HUDEP-2 (cell line): Measurements from ENCODE around the gene RRBP1.

ENCODE experiments used
- DNase-seq, 76 experiments: peaks; one replicate each; lab custom pipeline; 2025; ENCODE audit not compliant: unreplicated experiment in 76 of 76; lab: John Stamatoyannopoulos, UW

The RRBP1 gene

DNA sequence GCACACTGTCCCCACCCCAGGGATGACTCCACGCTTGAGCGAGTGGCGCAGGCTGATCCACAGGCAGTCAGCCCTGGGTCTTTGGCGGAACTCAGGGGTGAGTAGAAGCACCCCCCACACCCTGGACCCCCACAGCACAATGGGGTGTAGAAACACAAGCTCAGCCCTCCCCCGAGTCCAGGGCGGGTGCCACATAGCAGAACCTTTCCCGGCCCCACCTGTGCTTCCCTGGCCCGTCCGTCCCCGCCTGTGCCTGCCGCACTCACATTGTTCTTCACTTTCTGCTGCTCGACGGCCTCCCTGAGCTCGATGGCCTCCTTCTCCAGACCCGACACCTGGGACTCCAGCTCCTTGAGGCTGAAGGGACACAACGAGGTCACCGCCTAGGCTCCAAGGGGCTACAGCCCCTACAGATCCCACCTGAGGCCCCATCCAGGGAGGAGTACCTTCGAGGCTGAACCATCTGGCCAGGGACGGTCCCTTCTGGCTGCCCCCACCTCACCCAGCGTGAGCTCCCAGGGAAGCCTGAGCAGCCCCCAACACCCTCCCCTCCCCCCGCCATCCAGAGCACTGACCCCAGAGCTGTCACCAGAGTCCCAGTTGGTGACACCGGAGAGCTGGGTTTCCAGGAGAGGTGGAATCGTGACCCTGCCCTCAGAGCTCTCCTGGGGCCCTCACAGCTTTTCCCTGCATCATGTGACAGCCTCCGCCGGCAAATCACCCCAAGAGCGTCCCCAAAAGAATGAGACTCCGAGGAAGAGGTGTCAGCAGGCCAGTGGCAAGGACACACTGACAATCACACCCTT, 56.6 kb downstream of the RRBP1 start:
- no peak for DNase-seq

DNA sequence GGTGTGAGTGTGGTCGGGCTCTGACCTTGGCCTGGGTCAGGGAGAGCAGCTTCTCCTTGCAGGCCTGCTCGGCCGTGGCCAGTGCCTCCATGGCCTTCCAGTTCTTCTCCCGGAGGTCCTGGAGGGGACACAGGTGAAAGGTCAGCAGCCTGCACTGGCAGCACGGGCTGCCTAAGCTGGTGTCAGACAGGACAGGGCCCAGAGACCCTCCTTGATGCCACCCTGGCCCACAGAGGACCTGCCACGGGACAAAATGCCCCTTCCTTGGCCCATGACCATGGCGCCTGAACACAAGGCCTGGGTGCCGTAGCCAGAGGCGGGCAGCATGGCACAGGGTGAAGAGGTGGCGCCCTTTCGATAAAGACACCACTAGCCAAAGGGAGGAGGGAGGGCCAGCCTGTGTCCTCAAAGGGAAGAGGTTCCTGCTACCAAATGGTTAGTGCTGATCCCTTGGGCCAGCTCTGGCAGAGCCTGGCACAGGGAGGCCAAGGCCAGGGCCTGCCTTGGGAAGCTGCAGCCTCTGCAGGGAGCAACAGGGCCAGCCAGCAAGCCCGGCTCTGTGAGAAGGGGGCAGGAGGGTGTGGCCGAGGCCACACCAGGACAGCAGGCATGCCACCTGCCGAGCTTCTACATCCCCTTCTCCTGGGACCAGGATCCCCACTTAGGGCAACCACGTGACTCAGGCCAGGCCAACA, 57.3 kb downstream of the RRBP1 start:
- no peak for DNase-seq

DNA sequence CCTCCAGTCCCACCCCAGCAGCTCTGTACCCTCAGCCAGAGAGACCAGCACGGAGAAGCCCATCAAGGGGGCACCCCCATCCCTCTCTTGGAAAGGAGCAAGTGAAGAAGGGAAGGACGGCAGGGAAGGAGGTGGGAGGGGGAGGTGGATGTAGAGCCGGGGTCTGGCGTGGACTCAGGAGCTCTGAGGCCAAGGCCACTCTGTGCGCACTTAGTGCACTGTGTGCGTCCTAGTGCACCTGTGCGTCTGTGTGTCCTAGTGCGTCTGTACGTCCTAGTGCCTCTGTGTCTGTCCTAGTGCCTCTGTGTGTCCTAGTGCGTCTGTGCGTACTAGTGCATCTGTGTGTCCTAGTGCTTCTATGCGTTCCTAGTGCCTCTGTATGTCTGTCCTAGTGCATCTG, 58.0 kb downstream of the RRBP1 start:
- no peak for DNase-seq

DNA sequence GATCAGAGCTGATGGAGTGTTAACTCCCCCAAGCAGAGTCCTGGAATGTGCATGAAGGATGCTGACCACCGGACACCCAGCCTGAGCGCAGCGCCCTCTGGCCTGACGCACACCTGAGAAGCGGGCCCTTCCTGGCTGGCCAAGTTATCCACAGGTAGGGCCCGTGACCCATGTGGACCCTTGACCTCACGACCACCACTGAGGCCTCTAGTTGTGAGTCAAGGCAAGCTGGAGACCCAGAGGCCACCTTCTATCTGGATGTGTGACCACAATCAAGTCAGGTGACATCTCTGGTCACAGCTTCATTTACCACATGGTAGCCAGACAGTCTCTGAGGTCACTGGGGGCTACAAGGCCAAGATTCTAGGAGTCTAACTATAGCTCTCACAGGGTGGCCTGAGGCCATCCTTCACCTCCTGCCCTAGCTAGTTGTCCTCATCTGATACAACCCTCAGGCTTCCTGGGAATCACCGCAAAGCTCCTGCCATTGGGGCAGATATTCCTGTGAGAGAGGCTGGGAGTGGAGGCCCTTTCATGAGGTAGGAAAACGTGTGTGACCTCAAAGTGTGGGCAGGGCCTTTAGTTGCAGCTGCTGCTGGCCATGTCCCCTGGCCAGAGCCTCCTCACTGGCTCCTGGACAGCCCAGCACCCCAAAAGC, 59.1 kb downstream of the RRBP1 start:
- DNase-seq = no peak

DNA sequence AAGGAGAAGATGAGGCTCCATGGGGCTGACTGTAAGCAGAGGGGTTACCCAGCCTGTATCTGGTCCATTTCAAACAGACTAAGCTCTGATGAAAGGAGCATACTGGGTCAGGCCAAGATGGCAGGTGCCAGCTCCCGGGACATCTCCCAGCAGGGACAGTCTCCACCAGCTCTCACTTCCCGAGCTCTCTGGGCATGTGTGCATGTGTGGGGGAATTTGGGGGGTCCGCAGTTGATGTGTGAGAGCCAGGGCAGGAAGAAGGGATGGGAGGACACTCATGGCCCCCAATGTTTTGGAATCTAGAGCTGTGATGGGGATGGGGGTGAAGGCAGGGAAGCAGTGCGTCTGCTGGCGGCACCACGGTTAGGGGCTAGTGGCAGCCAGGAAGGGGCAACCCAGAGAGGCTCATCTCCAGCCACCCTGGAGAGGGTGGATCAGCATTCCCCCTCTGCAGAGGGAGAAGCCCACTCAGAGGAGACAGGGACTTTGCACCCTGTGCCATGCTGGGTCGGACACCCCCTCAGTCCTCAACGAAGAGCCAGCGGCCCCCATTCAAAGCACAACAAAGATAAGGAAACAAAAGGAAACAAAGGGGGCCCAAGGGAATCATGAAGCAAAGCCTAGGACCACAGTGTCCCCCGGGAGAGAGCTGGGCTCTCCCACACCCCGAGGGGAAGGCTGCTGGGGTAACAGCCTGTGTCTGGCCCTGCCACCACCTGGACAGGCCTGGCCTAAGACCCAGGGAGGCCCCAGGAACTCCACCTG, 59.8 kb downstream of the RRBP1 start:
- no peak for DNase-seq

DNA sequence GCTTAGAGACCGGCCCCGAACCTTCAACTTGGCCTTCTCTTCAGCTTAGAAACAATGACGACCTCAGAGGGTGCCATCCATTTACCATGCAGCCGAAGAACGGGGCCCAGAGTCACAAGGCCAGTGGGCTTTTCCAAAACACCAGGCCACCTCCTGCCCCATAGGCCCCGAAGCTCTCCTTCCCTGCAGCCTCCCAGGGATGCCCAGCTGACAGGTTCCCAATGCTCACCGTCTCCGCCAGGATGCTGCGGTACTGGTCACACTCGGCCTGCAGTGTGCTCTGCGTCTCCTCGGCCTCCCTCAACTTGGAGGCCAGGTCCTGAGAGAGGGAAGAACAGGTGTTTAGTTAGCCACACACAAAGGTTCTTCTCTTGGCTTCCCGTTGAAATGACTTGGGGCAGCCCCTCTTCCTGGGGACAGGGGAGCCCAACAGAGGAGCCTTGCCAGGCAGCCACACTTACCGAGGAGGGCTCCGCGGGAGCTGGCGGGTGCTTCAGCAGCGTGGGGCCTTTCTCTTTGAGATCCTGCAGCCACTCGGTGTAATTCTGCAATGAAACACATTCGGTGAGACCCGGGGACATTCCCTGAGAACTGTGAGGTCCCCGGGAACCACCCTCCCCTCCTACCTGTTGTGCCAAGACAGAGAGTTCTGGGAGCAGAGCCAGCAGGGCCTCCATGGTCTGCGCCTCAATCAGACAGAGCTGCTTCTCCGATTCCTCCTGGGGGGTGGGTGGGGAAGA, 60.6 kb downstream of the RRBP1 start:
- DNase-seq = no peak

DNA sequence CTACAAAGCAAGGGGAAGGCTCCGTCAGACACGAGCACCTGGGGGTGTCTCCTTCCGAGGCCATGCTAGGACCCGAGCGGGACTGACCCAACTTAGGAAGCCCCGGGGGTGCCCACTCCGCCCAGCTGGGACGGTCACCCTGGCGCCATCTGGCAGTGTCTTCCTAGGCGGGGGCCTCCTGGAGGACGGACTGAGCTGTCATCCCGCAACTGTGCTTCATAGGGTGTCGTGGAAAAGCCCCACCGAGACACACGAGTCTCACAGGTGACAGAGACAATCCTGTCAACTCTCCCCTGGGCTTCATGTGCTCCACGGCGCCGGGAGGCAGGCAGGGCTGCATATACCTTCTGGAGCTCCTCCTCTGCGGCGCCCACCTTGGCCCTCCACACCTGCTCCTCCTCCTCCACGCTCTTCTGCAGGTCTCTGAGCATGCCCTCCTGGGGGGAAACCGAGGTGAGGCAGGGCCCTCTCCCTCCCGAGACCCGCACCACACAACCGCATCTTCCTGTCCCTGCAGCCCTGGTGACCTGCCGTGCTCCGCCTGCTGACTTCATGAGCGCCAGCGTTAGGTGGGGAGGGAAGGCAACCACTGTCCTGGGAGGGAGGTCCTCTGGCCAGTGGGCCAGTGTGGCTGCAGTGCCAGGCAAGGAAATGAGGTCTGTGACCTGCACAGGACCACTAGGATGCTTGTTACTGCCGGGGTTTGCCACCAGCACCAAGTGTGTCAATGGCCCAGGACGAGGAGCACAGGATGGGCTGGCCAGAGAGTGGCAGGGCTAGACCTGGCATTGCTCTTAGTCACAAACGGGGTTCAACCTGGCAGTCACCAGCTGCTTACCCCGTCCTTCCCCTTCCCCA, 61.4 kb downstream of the RRBP1 start:
- no peak for DNase-seq

DNA sequence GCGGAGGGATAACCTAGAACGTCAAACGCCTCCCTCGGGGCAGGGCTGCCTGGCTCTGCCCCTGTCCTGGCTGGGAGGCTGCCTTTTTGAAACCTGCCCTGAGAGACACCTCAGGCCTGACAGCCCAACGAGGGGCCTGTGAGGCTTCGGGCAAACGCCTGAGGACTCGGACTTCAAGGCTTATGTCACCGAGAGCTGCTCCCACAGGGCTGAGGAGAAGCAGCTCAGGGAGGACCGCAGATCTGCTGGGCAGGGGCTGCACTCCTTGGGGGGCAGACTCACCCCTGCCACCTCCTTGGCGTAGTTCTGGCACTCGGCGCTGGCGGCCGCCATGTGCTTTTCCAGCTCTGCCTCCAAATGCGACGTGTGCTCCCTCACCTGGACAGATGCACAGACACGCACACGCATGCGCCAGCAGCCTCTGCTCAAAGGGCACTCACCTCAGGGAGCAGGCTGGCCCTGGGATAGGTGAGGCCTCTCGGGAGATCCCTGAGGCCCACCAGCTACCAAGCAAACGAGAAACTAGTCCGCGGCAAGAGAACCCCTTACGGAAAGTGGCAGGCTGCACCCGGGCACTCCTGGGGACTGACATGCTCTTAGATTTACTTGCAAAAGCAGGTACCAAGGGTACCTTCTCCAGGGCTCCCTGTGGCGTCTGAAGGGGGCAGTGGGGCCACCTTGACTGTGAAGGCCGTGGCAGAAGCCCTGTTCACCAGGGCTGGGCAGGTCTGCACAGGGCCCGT, 62.5 kb downstream of the RRBP1 start:
- DNase-seq = no peak

DNA sequence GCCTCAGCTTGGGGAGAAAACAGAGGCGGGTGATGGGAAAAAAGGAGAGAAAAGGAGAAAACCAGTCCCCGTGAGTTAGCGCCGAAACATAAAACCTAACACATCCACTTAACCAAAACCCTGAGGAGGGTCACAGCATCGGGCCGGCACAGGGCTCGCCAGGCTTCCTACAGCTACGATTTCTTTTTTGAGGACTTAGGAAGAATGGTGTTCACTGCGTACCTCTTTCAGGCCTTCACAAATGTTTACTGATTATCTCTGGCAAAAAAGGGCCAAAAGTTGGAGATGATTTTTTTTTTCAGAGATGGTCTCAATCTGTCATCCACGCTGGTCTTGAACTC, 63.4 kb downstream of the RRBP1 start:
- no peak for DNase-seq

DNA sequence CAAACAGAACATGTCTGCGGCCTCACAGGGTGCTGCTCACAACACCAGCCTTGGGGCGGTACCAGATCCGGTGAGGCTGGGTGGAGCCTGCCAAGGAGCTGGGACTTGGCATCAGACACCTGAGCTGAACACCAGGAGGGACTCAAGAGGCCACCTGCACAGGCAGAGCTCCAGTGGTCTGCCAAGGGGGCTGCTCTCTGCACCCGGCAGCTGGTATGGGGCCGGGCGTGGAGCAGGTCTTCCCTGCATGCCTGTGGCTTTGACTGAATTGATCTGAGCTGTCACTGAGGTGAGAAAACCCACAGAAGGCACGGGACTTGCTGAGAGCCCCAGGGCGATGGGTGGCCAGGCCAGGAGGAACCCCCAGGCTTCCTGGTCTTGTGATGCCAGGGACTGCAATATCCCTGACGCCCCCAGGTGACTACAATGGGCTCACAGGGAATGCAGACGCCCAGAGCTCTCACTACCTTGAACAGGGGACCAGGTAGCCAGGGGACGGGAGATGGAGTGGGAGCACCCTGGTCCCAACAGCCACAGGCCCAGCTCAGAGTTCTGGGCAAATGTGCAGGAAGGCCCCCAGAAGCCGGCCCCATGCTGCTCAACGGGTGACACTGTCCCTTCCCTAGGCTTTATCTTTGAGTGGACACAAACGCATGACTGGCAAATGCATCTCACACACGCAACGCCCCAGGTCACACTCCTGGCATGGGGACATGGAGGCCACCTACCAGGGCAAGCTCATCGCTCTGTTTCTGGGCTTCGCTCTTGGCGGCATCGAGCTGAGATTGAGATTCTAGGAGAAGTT, 64.0 kb downstream of the RRBP1 start:
- DNase-seq = no peak

DNA sequence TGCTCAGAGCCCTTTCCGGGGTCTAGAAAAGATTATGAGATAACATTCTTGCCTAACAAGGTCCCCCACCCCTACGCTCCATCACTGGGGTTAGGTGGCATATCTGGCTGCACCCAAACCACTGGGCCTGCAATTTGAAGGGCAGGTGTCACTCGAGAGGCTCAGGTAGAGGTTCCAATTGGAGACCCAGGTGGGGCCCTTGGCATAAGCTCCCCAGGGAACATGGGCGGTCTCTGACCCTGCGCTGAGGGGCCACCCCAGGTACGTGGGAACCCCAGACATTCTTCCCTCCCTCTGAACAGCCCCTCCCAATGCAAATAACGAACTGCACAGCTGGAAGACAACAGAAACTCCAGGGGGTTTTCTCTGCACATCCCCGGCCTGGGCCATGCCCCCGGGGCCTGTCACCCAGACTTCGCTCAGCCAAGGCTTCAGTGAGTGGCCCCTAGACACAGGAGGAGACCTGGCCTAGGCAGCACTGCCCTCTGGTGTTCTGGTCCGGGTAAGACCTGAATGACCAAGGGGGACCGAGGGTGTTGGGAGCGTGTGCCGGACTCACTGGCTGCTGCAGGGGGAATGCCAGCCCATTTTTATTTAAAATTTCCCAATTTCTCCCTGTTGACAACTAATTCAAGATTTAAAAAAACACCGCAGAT, 64.7 kb downstream of the RRBP1 start:
- peak in 37 of 76 experiments; percentile 4 to 58 (median 25) for DNase-seq

DNA sequence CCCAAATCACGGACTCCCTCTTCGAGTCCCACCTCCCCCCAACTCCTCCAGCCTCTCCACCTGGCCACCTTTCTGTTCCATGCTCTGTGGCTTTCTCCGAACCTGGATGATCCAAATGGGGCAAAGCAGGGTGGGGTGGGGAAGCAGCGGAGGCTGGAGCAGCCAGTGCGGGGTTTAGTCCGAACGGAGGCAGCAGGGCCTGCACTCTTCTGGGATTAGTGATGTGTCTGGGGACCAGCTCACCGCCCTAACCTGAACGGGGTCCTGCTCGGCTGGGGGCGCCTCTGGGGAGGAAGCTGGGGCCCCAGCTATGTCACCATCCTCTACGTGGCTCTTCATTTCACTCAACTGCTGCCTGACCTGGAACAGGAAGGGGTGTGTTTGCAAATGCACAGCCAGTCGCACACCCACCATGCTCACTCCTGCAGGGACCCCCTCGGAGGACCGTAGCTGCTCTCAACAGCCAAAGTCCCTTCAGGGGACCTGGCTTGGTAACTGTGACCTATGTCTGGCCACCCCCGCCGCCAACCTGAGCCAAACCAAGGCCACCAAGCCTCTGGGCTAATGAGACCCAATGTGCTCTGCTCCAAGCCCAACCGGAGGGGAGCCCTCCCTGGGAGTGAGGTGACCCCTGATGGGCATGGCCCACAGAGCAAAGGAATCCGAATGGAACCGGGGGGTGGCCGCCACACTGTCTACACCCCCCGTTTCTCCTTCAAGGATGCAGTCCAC, 65.4 kb downstream of the RRBP1 start:
- DNase-seq = no peak

DNA sequence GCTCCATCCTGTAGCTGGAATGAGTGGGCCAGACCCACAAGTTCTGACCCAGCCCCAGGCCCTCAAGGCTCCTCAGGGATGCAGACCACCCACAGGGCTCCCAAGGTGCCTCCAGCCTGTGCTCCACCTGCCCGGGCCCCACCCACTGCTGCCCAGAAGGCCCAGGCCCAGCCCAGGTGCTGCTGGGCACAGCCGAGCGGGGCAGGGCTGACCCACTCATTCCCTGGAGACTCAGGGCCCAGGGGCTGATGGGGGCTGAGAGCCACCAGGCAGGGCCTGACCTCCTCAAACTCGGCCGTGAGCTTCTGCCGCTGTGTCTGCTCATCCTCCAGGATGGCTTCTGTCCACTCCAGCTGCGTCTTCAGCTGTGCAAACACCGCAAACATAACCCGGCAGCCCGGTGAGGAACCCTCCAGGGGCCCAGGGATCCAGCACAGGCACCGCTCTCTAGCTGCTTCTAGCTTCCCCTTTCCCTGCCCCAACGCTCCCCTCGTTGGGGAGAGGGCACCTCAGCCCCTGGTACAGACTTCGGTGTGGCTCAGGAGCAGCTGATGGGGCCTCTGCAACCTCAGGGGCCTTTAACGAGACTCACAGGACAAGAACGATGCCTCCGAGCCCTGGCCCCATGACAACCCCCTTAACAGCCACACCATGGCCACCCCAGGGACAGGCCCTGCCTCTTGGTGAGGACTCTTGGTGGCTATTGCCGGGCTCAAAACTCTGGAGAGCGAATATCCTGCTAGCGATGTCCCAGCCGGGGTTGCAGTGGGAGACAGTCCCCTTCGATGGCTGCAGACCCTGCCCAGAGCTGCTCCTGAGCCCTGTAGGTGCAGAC, 66.2 kb downstream of the RRBP1 start:
- no peak for DNase-seq

DNA sequence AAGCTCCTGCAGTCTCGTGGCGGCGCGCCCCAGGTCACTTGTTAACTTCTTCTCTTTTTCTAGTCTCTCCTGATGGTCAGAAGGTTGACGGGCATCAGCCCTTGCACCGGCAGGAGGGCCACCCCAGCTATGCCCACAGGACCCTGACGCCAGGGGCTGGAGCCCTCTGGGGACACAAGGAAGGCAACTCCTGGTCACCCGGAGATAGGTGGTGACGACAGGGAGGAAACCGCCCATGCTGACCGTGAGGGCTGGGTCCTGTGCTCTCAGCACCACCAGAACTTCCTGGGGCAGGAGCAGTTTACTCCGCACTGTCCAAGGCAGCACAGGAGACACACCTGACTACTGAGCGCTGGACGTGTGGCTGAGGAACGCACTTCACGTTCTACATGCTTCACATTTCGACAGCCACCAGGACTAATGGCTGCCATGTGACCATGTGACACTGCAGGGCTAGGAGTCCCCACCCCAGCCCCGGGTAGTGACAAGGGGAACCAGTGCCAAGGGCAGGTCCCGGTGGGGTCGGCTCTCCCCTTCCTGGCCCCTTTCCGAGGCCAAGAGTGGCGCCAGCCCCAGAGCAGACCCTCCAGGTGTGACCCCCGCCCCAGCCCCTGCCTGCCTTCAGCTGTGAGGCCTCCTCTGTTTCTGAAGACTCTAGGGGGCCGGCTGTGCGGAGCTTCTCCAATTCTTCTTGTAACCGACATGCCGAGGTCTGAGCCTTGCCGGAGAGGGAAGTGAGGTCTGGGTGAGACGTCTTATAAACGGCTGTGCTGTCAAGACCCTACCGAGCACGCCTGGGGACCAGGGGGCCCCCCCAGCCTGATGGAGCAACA, 67.0 kb downstream of the RRBP1 start:
- no peak for DNase-seq

DNA sequence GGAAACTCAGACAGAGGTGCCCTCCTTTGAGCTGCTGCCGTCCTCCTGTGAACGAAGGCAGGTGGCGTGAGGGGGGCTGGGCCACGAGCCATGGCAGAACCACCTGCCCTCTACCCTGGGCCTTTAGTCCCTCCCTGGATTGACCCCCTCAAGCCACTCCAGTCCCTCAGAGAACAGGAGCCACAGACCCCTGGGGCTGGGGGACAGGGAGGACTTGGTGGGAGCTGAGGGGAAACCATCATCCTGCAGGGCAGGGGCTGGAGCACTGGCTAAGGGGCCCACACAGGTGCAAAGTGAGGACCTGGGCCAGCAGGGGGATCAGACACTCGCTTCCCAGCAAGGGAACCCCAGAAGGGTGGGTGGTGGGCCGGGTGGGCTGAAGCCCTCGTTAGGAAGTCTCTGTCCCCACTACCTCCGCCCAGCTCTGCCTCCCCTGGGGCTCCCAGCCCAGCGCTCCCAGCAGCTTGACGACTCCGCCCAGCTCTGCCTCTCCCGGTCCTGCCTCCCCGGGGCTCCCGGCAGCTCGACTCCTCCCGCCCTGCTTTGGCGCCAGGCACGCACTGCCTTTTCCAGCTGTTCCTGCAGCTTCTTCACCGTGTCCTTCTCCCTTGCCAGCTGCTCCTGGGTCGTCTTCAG, 67.7 kb downstream of the RRBP1 start:
- DNase-seq = peak in 3 of 76 experiments; percentile 7 to 17 (median 9)
